Measurements from ENCODE around the gene MBP. TPM values are rescaled to one million over a fixed set of nuclear protein-coding genes. Genes with fewer than 3 reads are reported as not detected.

Gene MBP
- total RNA-seq, 1 donor from 2014 or later: 9.7 TPM

DNA sequence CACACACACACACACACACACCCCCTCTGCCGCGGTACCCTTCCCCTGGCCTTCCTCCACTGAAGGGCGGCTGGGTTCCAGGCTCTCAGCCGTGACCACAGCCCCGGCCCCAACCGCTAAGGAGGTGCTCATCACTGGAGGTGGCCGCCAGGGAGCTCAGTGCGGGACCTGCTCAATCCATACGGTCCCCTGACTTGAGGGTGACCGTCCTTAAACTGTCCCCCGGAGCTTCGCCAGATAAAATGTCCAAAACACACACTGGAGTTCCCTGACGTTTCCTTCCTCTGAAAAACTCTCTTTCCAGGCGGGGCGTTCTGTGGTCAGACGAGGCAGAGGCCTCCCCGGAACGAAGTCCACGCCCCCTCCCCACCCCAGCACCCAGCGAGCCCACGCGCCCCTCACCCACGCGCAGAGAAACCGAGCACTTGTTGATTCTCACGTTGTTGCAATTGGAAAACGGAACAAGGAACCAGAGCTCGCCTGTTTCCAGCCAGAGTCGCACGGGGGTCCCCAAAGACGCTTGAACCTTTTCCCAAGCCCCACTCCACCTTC lies 1.4 kb downstream of the MBP start:
- Mint-ChIP-seq H3K4me1 (ENCODE audit: unreplicated experiment) (peaks cover 14% of the 10 kb centered on the region), H3K36me3 (ENCODE audit: low read depth, unreplicated experiment) (peaks cover 4% of the 10 kb centered on the region), H3K9me3 (ENCODE audit: unreplicated experiment) (peaks cover 5% of the 10 kb centered on the region), H3K4me3 (ENCODE audit: unreplicated experiment) (peak overlapping the region; percentile 94), H3K27ac (ENCODE audit: unreplicated experiment) (peak overlapping the region; percentile 59), H3K27me3 (ENCODE audit: unreplicated experiment) (peaks cover 14% of the 10 kb centered on the region)
- no peak for DNase-seq (ENCODE audit: low spot score)
- TF ChIP-seq, protein P1, sequence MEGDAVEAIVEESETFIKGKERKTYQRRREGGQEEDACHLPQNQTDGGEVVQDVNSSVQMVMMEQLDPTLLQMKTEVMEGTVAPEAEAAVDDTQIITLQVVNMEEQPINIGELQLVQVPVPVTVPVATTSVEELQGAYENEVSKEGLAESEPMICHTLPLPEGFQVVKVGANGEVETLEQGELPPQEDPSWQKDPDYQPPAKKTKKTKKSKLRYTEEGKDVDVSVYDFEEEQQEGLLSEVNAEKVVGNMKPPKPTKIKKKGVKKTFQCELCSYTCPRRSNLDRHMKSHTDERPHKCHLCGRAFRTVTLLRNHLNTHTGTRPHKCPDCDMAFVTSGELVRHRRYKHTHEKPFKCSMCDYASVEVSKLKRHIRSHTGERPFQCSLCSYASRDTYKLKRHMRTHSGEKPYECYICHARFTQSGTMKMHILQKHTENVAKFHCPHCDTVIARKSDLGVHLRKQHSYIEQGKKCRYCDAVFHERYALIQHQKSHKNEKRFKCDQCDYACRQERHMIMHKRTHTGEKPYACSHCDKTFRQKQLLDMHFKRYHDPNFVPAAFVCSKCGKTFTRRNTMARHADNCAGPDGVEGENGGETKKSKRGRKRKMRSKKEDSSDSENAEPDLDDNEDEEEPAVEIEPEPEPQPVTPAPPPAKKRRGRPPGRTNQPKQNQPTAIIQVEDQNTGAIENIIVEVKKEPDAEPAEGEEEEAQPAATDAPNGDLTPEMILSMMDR (IDR thresholded peaks at IDR 0.05; ENCODE audit: unreplicated experiment): no peak

DNA sequence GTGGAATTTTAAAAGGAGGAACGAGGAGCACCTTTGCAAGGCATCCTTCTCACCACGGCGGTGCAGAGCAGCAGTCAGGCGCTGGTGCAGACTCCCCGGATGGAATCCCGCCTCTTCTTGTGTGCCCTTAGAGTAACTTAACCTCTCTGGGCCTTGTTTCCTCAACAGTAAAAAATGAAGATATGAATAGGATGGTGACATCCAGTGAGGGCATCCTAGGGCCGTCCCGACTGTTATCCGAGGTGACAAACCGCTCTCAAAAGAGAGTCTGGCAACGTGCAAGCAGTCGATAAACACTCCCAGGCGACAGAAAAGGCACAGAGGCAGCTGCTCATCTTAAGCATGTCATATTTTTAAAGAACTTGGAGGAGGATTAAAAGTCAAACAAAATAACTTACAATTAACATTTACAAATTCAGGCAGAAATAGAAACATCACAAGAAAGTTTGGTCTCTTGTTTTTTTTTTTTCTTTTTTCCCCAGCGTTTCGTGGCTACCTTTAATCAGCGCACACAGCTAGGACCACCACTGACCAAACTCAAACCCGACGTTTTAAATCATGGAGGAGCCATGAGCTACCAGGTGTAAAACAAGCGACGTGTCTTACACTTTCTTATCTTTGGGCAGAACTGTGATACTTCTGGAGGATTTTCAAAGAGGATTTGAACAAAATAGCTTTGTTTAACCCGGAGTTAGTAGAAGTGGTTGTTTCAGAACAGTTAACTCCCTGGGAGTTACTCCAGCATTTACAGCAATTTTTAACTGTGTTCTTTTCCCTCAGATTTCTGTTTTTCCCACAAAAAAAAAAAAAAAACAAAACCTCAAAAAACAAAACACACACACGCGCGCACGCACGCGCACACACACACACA lies 2.1 kb downstream of the MBP start:
- peaks cover 10% of the 10 kb centered on the region for H3K27me3 Mint-ChIP-seq (ENCODE audit: unreplicated experiment)
- H3K9me3 Mint-ChIP-seq (ENCODE audit: unreplicated experiment): peaks cover 5% of the 10 kb centered on the region
- peaks cover 4% of the 10 kb centered on the region for H3K36me3 Mint-ChIP-seq (ENCODE audit: low read depth, unreplicated experiment)
- peak overlapping the region; percentile 94 for H3K4me3 Mint-ChIP-seq (ENCODE audit: unreplicated experiment)
- TF ChIP-seq, protein P1 (IDR thresholded peaks at IDR 0.05; ENCODE audit: unreplicated experiment): no peak
- no peak for DNase-seq (ENCODE audit: low spot score)
- H3K27ac Mint-ChIP-seq (ENCODE audit: unreplicated experiment): peak overlapping the region; percentile 59
- H3K4me1 Mint-ChIP-seq (ENCODE audit: unreplicated experiment): peaks cover 20% of the 10 kb centered on the region

DNA sequence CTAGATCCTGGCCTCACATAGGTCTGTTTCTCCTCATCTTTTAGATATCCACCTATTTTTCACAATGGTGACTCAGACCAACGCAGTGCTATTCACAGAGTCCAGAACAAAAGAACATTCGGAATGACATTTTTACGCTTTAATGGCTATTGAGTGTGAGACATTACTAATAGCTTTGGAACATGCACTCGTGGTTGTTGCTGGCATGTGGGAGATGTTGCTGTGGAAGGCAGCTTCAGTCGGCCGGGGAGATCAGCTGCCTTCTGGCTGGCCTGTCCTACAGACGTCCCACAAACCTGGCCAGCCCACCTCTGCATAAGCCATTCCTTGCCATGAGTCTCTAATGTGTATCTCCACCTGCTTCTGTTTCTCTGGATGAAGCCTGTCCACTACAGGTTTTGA lies 3.4 kb downstream of the MBP start:
- Mint-ChIP-seq H3K27ac (ENCODE audit: unreplicated experiment) (no peak overlapping the region), H3K36me3 (ENCODE audit: low read depth, unreplicated experiment) (peaks cover 4% of the 10 kb centered on the region), H3K27me3 (ENCODE audit: unreplicated experiment) (peaks cover 8% of the 10 kb centered on the region), H3K9me3 (ENCODE audit: unreplicated experiment) (peaks cover 5% of the 10 kb centered on the region), H3K4me1 (ENCODE audit: unreplicated experiment) (peaks cover 30% of the 10 kb centered on the region), H3K4me3 (ENCODE audit: unreplicated experiment) (no peak overlapping the region)
- TF ChIP-seq, protein P1 (IDR thresholded peaks at IDR 0.05; ENCODE audit: unreplicated experiment): no peak
- no peak for DNase-seq (ENCODE audit: low spot score)

DNA sequence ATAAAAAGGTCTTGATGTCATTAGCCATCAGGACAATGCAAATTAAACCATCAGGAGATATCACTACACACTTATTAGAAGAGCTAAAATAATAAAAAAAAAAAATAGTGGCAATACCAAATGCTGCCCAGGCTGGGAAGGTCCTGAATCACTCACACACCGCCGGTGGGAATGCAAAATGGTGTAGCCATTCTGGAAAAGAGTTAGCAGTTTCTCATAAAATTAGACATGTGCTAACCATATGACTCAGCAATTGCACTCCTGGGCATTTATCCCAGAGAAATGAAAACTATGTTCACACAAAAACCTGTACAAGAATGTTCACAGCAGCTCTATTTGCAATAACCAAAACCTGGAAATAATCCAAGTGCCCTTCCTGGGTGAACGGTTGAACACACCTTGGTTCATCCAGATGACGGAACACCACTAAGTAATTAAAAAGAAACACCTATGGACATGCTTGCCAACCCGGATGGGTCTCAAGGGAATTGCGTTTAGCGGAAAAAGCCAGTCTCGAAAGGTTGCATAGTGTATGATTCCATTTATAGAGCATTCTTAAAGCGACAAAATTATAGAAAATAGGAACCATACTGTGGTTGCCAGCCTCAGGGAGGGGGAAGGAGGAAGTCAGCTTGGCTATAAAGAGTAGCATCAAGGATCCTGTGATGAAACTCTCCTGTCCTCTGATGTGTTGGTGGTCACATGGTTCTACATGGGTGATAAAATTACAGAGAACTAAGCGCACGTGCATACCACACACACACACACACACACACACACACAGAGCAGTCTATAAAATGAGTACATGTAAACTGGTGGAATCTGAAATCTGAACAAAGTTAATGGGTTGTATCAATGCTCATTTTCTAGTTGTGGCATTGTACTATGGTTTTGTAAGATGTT lies 4.6 kb downstream of the MBP start:
- Mint-ChIP-seq H3K36me3 (ENCODE audit: low read depth, unreplicated experiment) (peaks cover 4% of the 10 kb centered on the region), H3K9me3 (ENCODE audit: unreplicated experiment) (peaks cover 5% of the 10 kb centered on the region), H3K27me3 (ENCODE audit: unreplicated experiment) (peaks cover 8% of the 10 kb centered on the region), H3K4me1 (ENCODE audit: unreplicated experiment) (peaks cover 36% of the 10 kb centered on the region), H3K4me3 (ENCODE audit: unreplicated experiment) (no peak overlapping the region), H3K27ac (ENCODE audit: unreplicated experiment) (no peak overlapping the region)
- TF ChIP-seq, protein P1 (IDR thresholded peaks at IDR 0.05; ENCODE audit: unreplicated experiment): no peak
- no peak for DNase-seq (ENCODE audit: low spot score)
